Measurements from ENCODE around the gene OSBPL3. TPM values are rescaled to one million over a fixed set of nuclear protein-coding genes. Genes with fewer than 3 reads are reported as not detected.
"Not testable (repeated sequence)": the region's sequence is repeated elsewhere in the genome, so short reads cannot be mapped to it uniquely, and the experiment has no call there.

The OSBPL3 gene
- total RNA-seq, 1 experiment from 2014 or later: 45.1 TPM

- ChIA-PET POLR2A (no interaction called here), CTCF (no interaction called here)
- TF ChIP-seq, protein P1, sequence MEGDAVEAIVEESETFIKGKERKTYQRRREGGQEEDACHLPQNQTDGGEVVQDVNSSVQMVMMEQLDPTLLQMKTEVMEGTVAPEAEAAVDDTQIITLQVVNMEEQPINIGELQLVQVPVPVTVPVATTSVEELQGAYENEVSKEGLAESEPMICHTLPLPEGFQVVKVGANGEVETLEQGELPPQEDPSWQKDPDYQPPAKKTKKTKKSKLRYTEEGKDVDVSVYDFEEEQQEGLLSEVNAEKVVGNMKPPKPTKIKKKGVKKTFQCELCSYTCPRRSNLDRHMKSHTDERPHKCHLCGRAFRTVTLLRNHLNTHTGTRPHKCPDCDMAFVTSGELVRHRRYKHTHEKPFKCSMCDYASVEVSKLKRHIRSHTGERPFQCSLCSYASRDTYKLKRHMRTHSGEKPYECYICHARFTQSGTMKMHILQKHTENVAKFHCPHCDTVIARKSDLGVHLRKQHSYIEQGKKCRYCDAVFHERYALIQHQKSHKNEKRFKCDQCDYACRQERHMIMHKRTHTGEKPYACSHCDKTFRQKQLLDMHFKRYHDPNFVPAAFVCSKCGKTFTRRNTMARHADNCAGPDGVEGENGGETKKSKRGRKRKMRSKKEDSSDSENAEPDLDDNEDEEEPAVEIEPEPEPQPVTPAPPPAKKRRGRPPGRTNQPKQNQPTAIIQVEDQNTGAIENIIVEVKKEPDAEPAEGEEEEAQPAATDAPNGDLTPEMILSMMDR (IDR thresholded peaks at IDR 0.05; ENCODE audit: insufficient read depth in 1 of 2, low read depth in 1 of 2, low read length in 1 of 2, severe bottlenecking in 1 of 2, unreplicated experiment in 1 of 2): no peak
- H3K9me3 Mint-ChIP-seq (ENCODE audit: unreplicated experiment): no peaks in the 10 kb centered on the region
- H3K4me1 Mint-ChIP-seq (ENCODE audit: low read depth, unreplicated experiment): peaks cover 30% of the 10 kb centered on the region
- H3K4me3 Mint-ChIP-seq (ENCODE audit: unreplicated experiment): peak overlapping the region; percentile 53
- peak in 1 of 2 experiments; percentile 24 for DNase-seq
- no peaks in the 10 kb centered on the region for H3K27me3 ChIP-seq (replicated peaks; ENCODE audit: control insufficient read depth, insufficient read depth, low read length)
- H3K36me3 ChIP-seq (ENCODE audit: control insufficient read depth, insufficient read depth, low read length): peaks cover 1% of the 10 kb centered on the region; the same call in 1 of the 2 replicates
- peak overlapping the region; percentile 60 for H3K27ac Mint-ChIP-seq (ENCODE audit: unreplicated experiment)
- BruUV-seq (replicated peaks): no TSS peak
- H3K4me3 ChIP-seq (ENCODE audit: low read depth, low read length): no peak overlapping the region
- no peaks in the 10 kb centered on the region for H3K9me3 ChIP-seq
- H3K36me3 Mint-ChIP-seq (ENCODE audit: insufficient read depth, unreplicated experiment): peaks cover 32% of the 10 kb centered on the region
- peaks cover 20% of the 10 kb centered on the region for H3K4me1 ChIP-seq
- H3K27me3 Mint-ChIP-seq (ENCODE audit: insufficient read depth, unreplicated experiment): no peaks in the 10 kb centered on the region
- intact Hi-C loops (cut with micrococcal nuclease; ENCODE audit: unreplicated experiment): no loop called here
Observed at GRCh38 chr7:24795407-24795767, 184.6 kb downstream of the OSBPL3 start.

DNA sequence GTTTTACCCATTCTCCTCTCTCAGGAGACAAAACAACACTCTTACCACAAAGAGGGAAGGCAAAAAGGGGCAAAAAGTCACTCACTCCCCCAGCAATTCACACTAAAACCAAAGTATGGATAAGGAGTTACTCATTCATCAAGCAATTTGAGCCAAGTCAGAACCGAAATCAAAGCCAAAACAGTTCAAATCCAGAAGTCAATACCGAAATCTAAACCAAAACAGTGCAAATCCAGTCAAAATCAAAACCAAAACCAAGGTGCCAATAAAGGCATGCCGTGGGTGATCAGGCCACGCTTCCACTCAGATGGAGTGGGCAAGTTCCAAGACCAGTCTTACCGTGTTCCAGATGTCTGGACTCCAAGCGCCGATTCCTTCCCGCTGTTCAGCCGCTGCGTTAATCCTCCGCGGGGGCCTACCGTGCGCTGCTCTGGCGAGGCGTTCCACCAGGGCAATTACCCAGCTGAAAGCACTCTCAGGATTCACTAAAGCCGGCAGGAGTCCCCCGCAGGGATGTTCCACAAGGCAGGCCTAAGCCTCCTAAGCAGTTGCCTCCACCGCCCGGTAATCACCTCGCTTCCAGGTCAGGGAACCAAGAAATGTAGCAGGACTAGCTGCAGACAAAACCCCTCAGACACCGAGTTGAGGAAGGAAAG, 185.1 kb downstream of the OSBPL3 start:
- POLR2A ChIA-PET: interaction anchor here (0.7 kb wide), 1 partner anchor 874 kb away, joined by 3 read pairs; no protein-coding TSS in a partner anchor
- peaks cover 21% of the 10 kb centered on the region for H3K4me1 ChIP-seq
- BruUV-seq (replicated peaks): TSS peak; percentile 13
- DNase-seq: peak in 1 of 2 experiments; percentile 10
- H3K4me3 ChIP-seq (ENCODE audit: low read depth, low read length); H3K27me3 ChIP-seq (replicated peaks; ENCODE audit: control insufficient read depth, insufficient read depth, low read length); H3K9me3 Mint-ChIP-seq (ENCODE audit: unreplicated experiment); H3K9me3 ChIP-seq; intact Hi-C loops (cut with micrococcal nuclease; ENCODE audit: unreplicated experiment); H3K27me3 Mint-ChIP-seq (ENCODE audit: insufficient read depth, unreplicated experiment); CTCF ChIA-PET; H3K36me3 ChIP-seq (ENCODE audit: control insufficient read depth, insufficient read depth, low read length): not testable (repeated sequence)
- Mint-ChIP-seq H3K36me3 (ENCODE audit: insufficient read depth, unreplicated experiment) (peaks cover 29% of the 10 kb centered on the region), H3K4me1 (ENCODE audit: low read depth, unreplicated experiment) (peaks cover 30% of the 10 kb centered on the region), H3K27ac (ENCODE audit: unreplicated experiment) (peak overlapping the region; percentile 60), H3K4me3 (ENCODE audit: unreplicated experiment) (peak overlapping the region; percentile 53)

DNA sequence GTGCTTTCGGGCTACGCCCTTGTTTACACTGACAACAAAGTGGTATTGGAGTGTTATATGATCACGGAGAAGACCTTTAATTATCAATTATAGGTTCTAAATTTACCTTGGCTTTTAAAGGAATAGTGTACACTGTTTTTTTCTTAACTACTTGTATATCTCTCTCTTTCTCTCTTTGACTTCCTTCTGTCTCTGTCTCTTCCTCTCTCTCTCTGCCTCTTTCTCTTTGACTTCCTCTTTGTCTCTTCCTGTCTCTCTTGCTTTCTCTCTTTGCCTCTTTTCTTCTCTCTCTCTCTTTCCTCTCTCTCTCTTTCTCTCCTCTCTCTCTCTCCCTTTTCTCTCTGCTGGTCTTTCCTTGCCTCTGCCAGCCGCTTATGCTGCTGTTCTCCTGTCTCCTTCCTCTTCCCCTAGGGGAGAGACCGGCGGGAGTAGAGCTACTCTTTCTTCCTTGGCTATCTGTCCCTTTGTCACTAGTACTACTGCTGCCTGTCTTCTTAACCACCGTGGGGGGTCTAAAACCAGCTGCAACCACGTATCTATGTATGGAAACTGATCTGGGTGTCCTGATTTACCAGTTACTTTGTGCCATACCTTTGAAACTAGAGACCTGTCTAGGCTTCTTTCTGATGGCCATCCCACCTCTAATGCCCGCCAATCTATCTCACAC, 185.9 kb downstream of the OSBPL3 start:
- ChIA-PET CTCF (no interaction called here), POLR2A (interaction anchor here (0.7 kb wide), 1 partner anchor 873 kb away, joined by 3 read pairs; no protein-coding TSS in a partner anchor)
- H3K36me3 ChIP-seq (ENCODE audit: control insufficient read depth, insufficient read depth, low read length): peaks cover 1% of the 10 kb centered on the region; the same call in 1 of the 2 replicates
- DNase-seq: no peak
- no peaks in the 10 kb centered on the region for H3K27me3 ChIP-seq (replicated peaks; ENCODE audit: control insufficient read depth, insufficient read depth, low read length)
- TF ChIP-seq, protein P1 (IDR thresholded peaks at IDR 0.05; ENCODE audit: insufficient read depth in 1 of 2, low read depth in 1 of 2, low read length in 1 of 2, severe bottlenecking in 1 of 2, unreplicated experiment in 1 of 2): no peak
- H3K36me3 Mint-ChIP-seq (ENCODE audit: insufficient read depth, unreplicated experiment): peaks cover 31% of the 10 kb centered on the region
- H3K4me1 ChIP-seq: peaks cover 28% of the 10 kb centered on the region
- H3K27me3 Mint-ChIP-seq (ENCODE audit: insufficient read depth, unreplicated experiment): no peaks in the 10 kb centered on the region
- no TSS peak for BruUV-seq (replicated peaks)
- H3K27ac Mint-ChIP-seq (ENCODE audit: unreplicated experiment): peak overlapping the region; percentile 10
- no peaks in the 10 kb centered on the region; the same call in 1 of the 2 replicates for H3K9me3 ChIP-seq
- H3K4me1 Mint-ChIP-seq (ENCODE audit: low read depth, unreplicated experiment): peaks cover 35% of the 10 kb centered on the region
- no peak overlapping the region for H3K4me3 ChIP-seq (ENCODE audit: low read depth, low read length)
- intact Hi-C loops (cut with micrococcal nuclease; ENCODE audit: unreplicated experiment): no loop called here
- H3K4me3 Mint-ChIP-seq (ENCODE audit: unreplicated experiment): peak overlapping the region; percentile 25
- H3K9me3 Mint-ChIP-seq (ENCODE audit: unreplicated experiment): peaks cover 6% of the 10 kb centered on the region
